Ascending aorta (tissue), 2 donors: ENCODE data around the gene HHLA2. TPM values are rescaled to one million over a fixed set of nuclear protein-coding genes. Genes with fewer than 3 reads are reported as not detected.
"Not testable (repeated sequence)": the region's sequence is repeated elsewhere in the genome, so short reads cannot be mapped to it uniquely, and the experiment has no call there.

Experiments used
- DNase-seq, 2 donors: peaks; one replicate each; pipeline ENCODE4 v3.0.0-alpha.2; 2019; ENCODE audit warnings: low spot score in 2 of 2
- H3K27ac ChIP-seq, 2 donors: fragments of 200-600 bp; sonication (generic); one replicate each; pipeline ENCODE4 v1.5.1; 2016 to 2017; ENCODE audit warnings: mild to moderate bottlenecking in 1 of 2
- H3K27me3 ChIP-seq: fragments of 200-600 bp; sonication (generic); one replicate; pipeline ENCODE4 v1.5.1; 2017
- H3K36me3 ChIP-seq, 2 donors: fragments of 200-600 bp; sonication (generic); one replicate each; pipeline ENCODE4 v1.5.1; 2016
- H3K4me1 ChIP-seq, 2 donors: fragments of 200-600 bp; sonication (generic); one replicate each; pipeline ENCODE4 v1.5.1; 2016 to 2017; ENCODE audit warnings: mild to moderate bottlenecking in 1 of 2
- H3K4me3 ChIP-seq, 2 donors: fragments of 200-600 bp; sonication (generic); one replicate each; pipeline ENCODE4 v1.5.1; 2016 to 2017; ENCODE audit warnings: mild to moderate bottlenecking in 1 of 2
- H3K9me3 ChIP-seq, 2 donors: fragments of 200-600 bp; sonication (generic); one replicate each; pipeline ENCODE4 v1.5.1; 2016
- CTCF ChIP-seq, 3 experiments: fragments of 200-600 bp in 2 of 3; fragments of 450-650 bp in 1 of 3; sonication (generic) in 2 of 3; IDR thresholded peaks; one replicate each; pipeline ENCODE4 v1.5.1; 2016 to 2019; ENCODE audit warnings: antibody characterized with exemption in 3 of 3, mild to moderate bottlenecking in 1 of 3, moderate library complexity in 1 of 3
- intact Hi-C: fragments of 100-400 bp; cut with DNase I; formaldehyde crosslinking; loops from one replicate; pipeline ENCODE4 v1.15.1; 2023
- total RNA-seq: library from RNA; depleted of rRNA; stranded (reverse); fragments of >200 nt; gene quantifications from one replicate; pipeline ENCODE4 v1.1.0, GENCODE V29; 2016

The HHLA2 gene
- total RNA-seq, 1 donor from 2014 or later, result not detected

GRCh38 chr3:108285176-108285575 is 11.2 kb upstream of the HHLA2 start:
- no peak for DNase-seq
- intact Hi-C loops, result no loop called here
- Histone ChIP-seq H3K4me1 (no peaks in the 10 kb centered on the region), H3K9me3 (no peaks in the 10 kb centered on the region), H3K4me3 (no peak overlapping the region), H3K27ac (no peak overlapping the region), H3K36me3 (no peaks in the 10 kb centered on the region), H3K27me3 (no peaks in the 10 kb centered on the region)
- TF ChIP-seq CTCF (IDR thresholded peaks at IDR 0.05), result no peak

- no peak for DNase-seq
- Histone ChIP-seq H3K4me3 (no peak overlapping the region), H3K9me3 (no peaks in the 10 kb centered on the region), H3K36me3 (no peaks in the 10 kb centered on the region), H3K27ac (no peak overlapping the region), H3K4me1 (no peaks in the 10 kb centered on the region), H3K27me3 (no peaks in the 10 kb centered on the region)
- intact Hi-C loops, result no loop called here
- TF ChIP-seq CTCF (IDR thresholded peaks at IDR 0.05), result no peak
These were observed 9.2 kb upstream of the HHLA2 start for GRCh38 chr3:108287146-108287545.

GRCh38 chr3:108288193-108288592 is 8.2 kb upstream of the HHLA2 start:
- intact Hi-C loops, DNase-seq: not testable (repeated sequence)

GRCh38 chr3:108289159-108289558 is 7.2 kb upstream of the HHLA2 start:
- TF ChIP-seq CTCF (IDR thresholded peaks at IDR 0.05), result no peak
- Histone ChIP-seq H3K9me3 (no peaks in the 10 kb centered on the region), H3K36me3 (no peaks in the 10 kb centered on the region), H3K4me1 (no peaks in the 10 kb centered on the region), H3K27me3 (no peaks in the 10 kb centered on the region), H3K27ac (no peak overlapping the region), H3K4me3 (no peak overlapping the region)
- intact Hi-C loops, result no loop called here
- no peak for DNase-seq

More at GRCh38 chr3:108288193-108288592, 8.2 kb upstream of the HHLA2 start:
- H3K27me3 ChIP-seq, H3K4me1 ChIP-seq, H3K4me3 ChIP-seq, H3K9me3 ChIP-seq, H3K36me3 ChIP-seq, H3K27ac ChIP-seq: not testable (repeated sequence)

GRCh38 chr3:108292450-108292849 is 3.9 kb upstream of the HHLA2 start:
- TF ChIP-seq CTCF (IDR thresholded peaks at IDR 0.05), result no peak
- Histone ChIP-seq H3K4me3 (no peak overlapping the region), H3K27ac (no peak overlapping the region), H3K27me3 (no peaks in the 10 kb centered on the region), H3K36me3 (no peaks in the 10 kb centered on the region), H3K9me3 (no peaks in the 10 kb centered on the region), H3K4me1 (no peaks in the 10 kb centered on the region)
- DNase-seq, result no peak
- intact Hi-C loops, result no loop called here

- H3K4me1 ChIP-seq, result no peaks in the 10 kb centered on the region
- no peaks in the 10 kb centered on the region for H3K36me3 ChIP-seq
- no peaks in the 10 kb centered on the region for H3K9me3 ChIP-seq
- no peak for DNase-seq
- H3K27me3 ChIP-seq, result no peaks in the 10 kb centered on the region
- no peak for TF ChIP-seq CTCF (IDR thresholded peaks at IDR 0.05)
- H3K4me3 ChIP-seq, result no peak overlapping the region
- H3K27ac ChIP-seq, result no peak overlapping the region
- intact Hi-C loops, result no loop called here
These were observed 3.4 kb upstream of the HHLA2 start for GRCh38 chr3:108292905-108293328.
